ENCODE results near the gene DUSP2.

Gene DUSP2

DNA sequence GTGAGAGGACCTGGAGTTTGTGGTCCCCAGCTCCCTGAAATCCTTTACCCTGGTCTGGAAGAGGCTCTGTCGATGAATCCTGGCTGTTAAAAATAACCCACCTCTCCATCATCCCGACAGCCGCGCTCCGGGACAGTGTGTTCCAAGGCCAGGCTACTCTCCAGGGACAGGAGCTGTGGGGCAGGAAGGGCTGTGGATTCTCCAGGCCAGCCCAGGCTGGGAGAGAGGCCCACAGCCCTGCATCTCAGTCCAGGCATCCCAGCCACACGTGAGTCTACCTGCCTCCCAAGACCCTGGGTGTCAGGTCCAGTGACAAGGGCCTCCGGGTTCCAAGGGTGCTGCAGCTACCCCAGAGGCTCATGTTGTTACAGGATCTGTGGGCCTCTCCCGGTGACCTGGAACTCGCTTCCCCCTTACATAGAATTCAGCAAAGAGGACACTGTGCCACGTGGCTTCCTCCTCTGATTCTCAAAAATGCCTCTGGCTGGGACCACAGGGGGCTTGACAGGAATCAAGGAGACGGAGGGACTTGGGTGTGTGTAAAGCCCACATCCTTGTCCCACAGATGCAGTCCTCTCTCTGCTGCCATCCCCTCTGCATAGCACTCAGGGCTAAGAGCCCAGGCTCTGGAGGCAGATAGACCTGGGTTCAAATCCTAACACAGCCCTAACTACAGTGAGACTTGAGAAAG lies 46.2 kb downstream of the DUSP2 start:
- no peak for DNase-seq

DNA sequence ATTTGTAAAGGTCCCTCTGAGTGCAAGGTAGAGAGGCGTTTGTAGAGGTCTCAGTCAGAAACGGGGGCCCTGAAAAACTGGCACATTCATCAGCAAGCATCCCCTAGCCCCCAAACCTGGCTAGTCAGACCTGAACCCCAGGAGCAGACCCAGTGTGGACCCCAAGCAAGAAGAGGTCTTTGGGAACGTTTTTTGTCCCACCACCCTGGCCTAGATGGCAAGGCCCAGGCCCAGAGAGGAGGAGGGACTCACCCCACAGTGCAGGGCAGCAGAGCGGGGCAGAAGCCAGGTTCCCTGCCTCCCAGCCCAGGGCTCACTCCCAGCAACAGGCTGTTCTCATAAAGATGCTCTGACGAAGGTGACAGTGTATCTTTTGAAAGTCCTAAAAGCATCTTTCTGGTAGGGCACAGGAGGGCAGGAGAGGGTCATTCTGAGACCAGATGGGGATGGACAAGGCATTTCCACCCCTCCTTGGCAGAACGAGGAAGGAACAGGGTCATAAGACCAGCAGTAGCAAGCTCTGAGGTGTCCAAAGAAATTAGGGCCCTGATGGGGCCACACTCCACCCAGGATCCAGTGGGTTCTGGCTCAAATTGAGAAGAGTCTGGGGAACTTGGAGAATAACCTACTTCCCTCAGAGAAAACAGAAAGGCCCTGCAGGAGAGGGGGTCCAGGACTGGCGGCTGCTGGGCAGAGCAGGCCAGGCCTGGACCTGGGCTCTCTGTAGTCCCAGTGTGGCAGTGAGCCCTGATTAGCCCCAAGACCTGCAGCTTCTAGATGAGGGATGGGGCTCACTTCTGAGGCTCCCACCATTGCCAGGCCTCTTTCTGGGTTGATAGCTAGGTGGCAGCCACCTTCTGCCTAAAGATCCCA lies 47.1 kb downstream of the DUSP2 start:
- DNase-seq = no peak

DNA sequence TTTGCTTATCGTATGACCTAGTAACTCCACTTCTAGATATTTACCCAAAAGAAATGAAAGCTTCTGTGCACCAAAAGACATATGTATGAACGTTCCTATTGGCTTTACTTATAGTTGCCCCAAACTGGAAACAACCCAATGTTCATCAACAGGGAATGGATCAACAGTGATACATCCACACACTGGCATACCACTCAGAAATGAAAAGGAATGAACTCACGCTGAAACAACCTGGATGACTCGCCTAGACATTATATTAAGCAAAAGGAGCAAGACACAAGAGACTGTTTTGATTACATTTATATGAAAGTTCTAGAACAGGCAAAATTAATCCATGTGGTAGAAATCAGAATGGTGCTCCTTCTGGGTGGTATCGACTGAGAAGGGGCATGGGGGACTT lies 47.8 kb downstream of the DUSP2 start:
- DNase-seq = no peak

DNA sequence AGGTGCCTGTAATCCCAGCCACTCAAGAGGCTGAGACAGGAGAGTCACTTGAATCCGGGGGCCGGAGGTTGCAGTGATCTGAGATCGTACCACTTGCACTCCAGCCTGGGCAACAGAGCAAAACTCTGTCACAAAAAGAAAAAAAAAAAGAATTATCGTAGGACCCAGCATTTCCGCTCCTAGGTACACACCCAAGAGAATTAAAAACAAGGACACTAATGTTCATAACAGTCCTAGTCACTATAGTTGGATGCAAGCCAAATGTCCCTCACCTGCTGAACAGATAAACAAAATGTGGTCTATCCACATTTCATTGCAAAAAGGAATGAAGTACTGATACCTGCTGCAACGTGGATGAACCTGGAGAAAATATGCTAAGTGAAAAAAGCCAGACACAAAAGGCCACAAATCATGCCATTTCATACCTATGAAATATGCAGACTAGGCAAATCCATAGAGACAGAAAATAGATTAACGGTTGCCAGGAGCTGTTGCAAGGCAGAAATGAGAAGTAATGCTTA lies 50.1 kb downstream of the DUSP2 start:
- no peak for DNase-seq

DNA sequence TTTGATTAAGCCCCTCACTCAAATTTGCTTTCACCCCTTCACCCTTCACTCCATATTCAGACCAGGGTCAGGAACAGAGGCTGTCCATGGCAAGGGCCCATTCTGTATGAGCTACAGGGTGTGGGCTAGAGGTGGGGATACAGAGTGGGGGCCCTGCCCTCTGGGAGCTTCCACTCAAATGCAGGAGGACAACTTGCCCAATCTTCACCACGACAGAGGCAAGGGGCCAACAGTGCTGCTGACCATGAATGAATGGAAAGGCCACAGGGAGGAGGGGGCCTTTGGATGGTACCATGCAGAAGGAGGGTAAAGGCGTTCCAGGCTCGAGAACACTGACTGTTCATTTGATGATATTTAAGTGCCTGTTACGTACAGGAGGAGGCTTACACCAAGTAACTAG lies 51.7 kb downstream of the DUSP2 start:
- DNase-seq = no peak
